CD4-positive, alpha-beta T cell (primary cell): Measurements from ENCODE around the gene CLCN1. TPM values are rescaled to one million over a fixed set of nuclear protein-coding genes. Genes with fewer than 3 reads are reported as not detected.

Experiments used
- ATAC-seq: fragments of 200-7000 bp; cut with Tn5 transposase; one replicate; pipeline ENCODE4 v1.10.0; 2022; ENCODE audit warnings: mild to moderate bottlenecking; ENCODE audit not compliant: poor library complexity
- CTCF ChIA-PET: fragments of 350-600 bp; sonication (Branson Sonifier 250); formaldehyde crosslinking; loops from one replicate; lab custom pipeline; 2021; ENCODE audit warnings: antibody characterized with exemption, inconsistent platforms; lab: Charles Lee
- POLR2A ChIA-PET: fragments of 350-600 bp; sonication (Branson Sonifier 250); formaldehyde crosslinking; loops from one replicate; lab custom pipeline; 2021; ENCODE audit warnings: antibody characterized with exemption, inconsistent platforms; lab: Charles Lee
- DNase-seq, 14 experiments: peaks; one replicate each; pipeline ENCODE4 v3.0.0-alpha.2; 2013 to 2020; ENCODE audit warnings: mixed read lengths in 2 of 14
- H3K27ac ChIP-seq, 2 donors: one replicate each; pipeline versions ENCODE4 v1.5.1 to v1.7.0; 2013; ENCODE audit warnings: low read length in 2 of 2, low read depth in 1 of 2, mild to moderate bottlenecking in 1 of 2
- H3K27me3 ChIP-seq, 2 experiments: 1 replicate in 1 of 2; 2 replicates in 1 of 2; pipeline versions ENCODE4 v1.6.1 to v1.7.0; 2013; ENCODE audit warnings: low read length in 2 of 2, control low read depth in 1 of 2, mild to moderate bottlenecking in 1 of 2, moderate library complexity in 1 of 2; ENCODE audit not compliant: insufficient read depth in 2 of 2, control insufficient read depth in 1 of 2
- H3K36me3 ChIP-seq: one replicate; pipeline ENCODE4 v1.6.1; 2013; ENCODE audit warnings: low read length, control low read depth; ENCODE audit not compliant: insufficient read depth
- H3K4me1 ChIP-seq: one replicate; pipeline ENCODE4 v1.6.1; 2013; ENCODE audit warnings: low read length, control low read depth; ENCODE audit not compliant: insufficient read depth
- H3K4me3 ChIP-seq: one replicate; pipeline ENCODE4 v1.5.1; 2013; ENCODE audit warnings: mild to moderate bottlenecking, low read length, moderate library complexity
- H3K9me3 ChIP-seq, 2 experiments: 1 replicate in 1 of 2; 2 replicates in 1 of 2; pipeline versions ENCODE4 v1.6.1 to v1.7.0; 2013; ENCODE audit warnings: low read length in 2 of 2, mild to moderate bottlenecking in 2 of 2, control low read depth in 1 of 2, moderate library complexity in 1 of 2; ENCODE audit not compliant: control insufficient read depth in 1 of 2, insufficient read depth in 1 of 2
- H3K27ac Mint-ChIP-seq: one replicate; pipeline ENCODE4 v1.8.0; 2020; ENCODE audit warnings: mixed read lengths
- H3K27me3 Mint-ChIP-seq: one replicate; pipeline ENCODE4 v1.8.0; 2021; ENCODE audit warnings: mixed read lengths
- H3K36me3 Mint-ChIP-seq: one replicate; pipeline ENCODE4 v1.8.0; 2021; ENCODE audit warnings: low read depth, mixed read lengths
- H3K4me1 Mint-ChIP-seq: one replicate; pipeline ENCODE4 v1.8.0; 2021; ENCODE audit warnings: low read depth, mixed read lengths
- H3K4me3 Mint-ChIP-seq: one replicate; pipeline ENCODE4 v1.8.0; 2020; ENCODE audit warnings: mild to moderate bottlenecking, mixed read lengths
- H3K9me3 Mint-ChIP-seq: one replicate; pipeline ENCODE4 v1.8.0; 2020; ENCODE audit warnings: mixed read lengths
- CTCF ChIP-seq: fragments of 200-600 bp; IDR thresholded peaks from one replicate; pipeline ENCODE4 v1.8.0; 2022; ENCODE audit warnings: antibody characterized with exemption, mild to moderate bottlenecking
- intact Hi-C, 2 experiments: fragments of 100-400 bp; cut with DNase I in 1 of 2; cut with micrococcal nuclease in 1 of 2; formaldehyde crosslinking; loops; one replicate each; pipeline versions ENCODE4 v1.15.1 to v1.9.0; 2023 to 2025; cut with DNase I, micrococcal nuclease
- total RNA-seq, 174 experiments: library from RNA in 2 of 174; stranded (reverse) in 2 of 174; gene quantifications; one replicate each; pipeline ENCODE4 v1.2.3 and lab custom pipeline; 2021 to 2026

The CLCN1 gene
- total RNA-seq, 2 experiments from 2014 or later, result not detected

GRCh38 chr7:143354376-143354775 is 38.5 kb downstream of the CLCN1 start:
- no peaks in the 10 kb centered on the region for H3K9me3 Mint-ChIP-seq
- no peaks in the 10 kb centered on the region for H3K4me1 Mint-ChIP-seq
- H3K4me3 Mint-ChIP-seq, result no peak overlapping the region
- Histone ChIP-seq H3K4me1 (no peaks in the 10 kb centered on the region), H3K27me3 (no peaks in the 10 kb centered on the region), H3K9me3 (peaks cover 0 to 6% of the 10 kb centered on the region in 2 experiments), H3K36me3 (no peaks in the 10 kb centered on the region), H3K4me3 (no peak overlapping the region), H3K27ac (no peak overlapping the region)
- H3K27ac Mint-ChIP-seq, result no peak overlapping the region
- no peak for ATAC-seq
- CTCF ChIA-PET, result no interaction called here
- intact Hi-C loops, result no loop called here
- no peak for TF ChIP-seq CTCF
- POLR2A ChIA-PET, result no interaction called here
- no peaks in the 10 kb centered on the region for H3K36me3 Mint-ChIP-seq
- DNase-seq, result no peak
- peaks cover 3% of the 10 kb centered on the region for H3K27me3 Mint-ChIP-seq

GRCh38 chr7:143354965-143355364 is 39.1 kb downstream of the CLCN1 start:
- no peaks in the 10 kb centered on the region for H3K4me1 ChIP-seq
- no peaks in the 10 kb centered on the region for H3K4me1 Mint-ChIP-seq
- H3K27ac Mint-ChIP-seq, result no peak overlapping the region
- ATAC-seq, result no peak
- intact Hi-C loops, result no loop called here
- ChIA-PET CTCF (interaction anchor here (1.9 kb wide), 1 partner anchor 9 kb away, joined by 5 read pairs; no protein-coding TSS in a partner anchor), POLR2A (no interaction called here)
- H3K27me3 ChIP-seq, result no peaks in the 10 kb centered on the region
- H3K27ac ChIP-seq, result no peak overlapping the region
- no peak for TF ChIP-seq CTCF
- H3K27me3 Mint-ChIP-seq, result peaks cover 5% of the 10 kb centered on the region
- no peak overlapping the region for H3K4me3 ChIP-seq
- peaks cover 0 to 6% of the 10 kb centered on the region in 2 experiments for H3K9me3 ChIP-seq
- no peaks in the 10 kb centered on the region for H3K9me3 Mint-ChIP-seq
- no peaks in the 10 kb centered on the region for H3K36me3 ChIP-seq
- no peaks in the 10 kb centered on the region for H3K36me3 Mint-ChIP-seq
- no peak for DNase-seq
- no peak overlapping the region for H3K4me3 Mint-ChIP-seq

- no peak for ATAC-seq
- Histone ChIP-seq H3K27me3 (no peaks in the 10 kb centered on the region), H3K4me3 (no peak overlapping the region), H3K36me3 (no peaks in the 10 kb centered on the region), H3K4me1 (peaks cover 3% of the 10 kb centered on the region), H3K9me3 (peaks cover 0 to 6% of the 10 kb centered on the region in 2 experiments), H3K27ac (no peak overlapping the region)
- ChIA-PET POLR2A (interaction anchor here (0.5 to 1.0 kb wide), 2 partner anchors 10 to 53 kb away, joined by 3 read pairs; no protein-coding TSS in a partner anchor), CTCF (interaction anchor here (1.9 kb wide), 1 partner anchor 10 kb away, joined by 5 read pairs; no protein-coding TSS in a partner anchor)
- Mint-ChIP-seq H3K9me3 (no peaks in the 10 kb centered on the region), H3K4me3 (no peak overlapping the region), H3K27ac (no peak overlapping the region), H3K4me1 (peaks cover 4% of the 10 kb centered on the region), H3K36me3 (no peaks in the 10 kb centered on the region), H3K27me3 (peaks cover 11% of the 10 kb centered on the region)
- intact Hi-C loops, result no loop called here
- no peak for DNase-seq
- no peak for TF ChIP-seq CTCF
Measured at GRCh38 chr7:143355450-143356385, 39.8 kb downstream of the CLCN1 start.
